GM06990 (cell line): ENCODE data around the gene FZD8.
"Not testable (repeated sequence)": the region's sequence is repeated elsewhere in the genome, so short reads cannot be mapped to it uniquely, and the experiment has no call there.

Experiments used
- DNase-seq: peaks from one replicate; pipeline ENCODE4 v3.0.0-alpha.2; 2011; ENCODE audit not compliant: insufficient read length; ENCODE audit errors: extremely low read depth
- H3K27me3 ChIP-seq: replicated peaks from 2 replicates; pipeline ENCODE4 v1.6.0; 2011; ENCODE audit warnings: low read length; ENCODE audit not compliant: control insufficient read depth, insufficient read depth
- H3K36me3 ChIP-seq: 2 replicates; pipeline ENCODE4 v1.5.1; 2011; ENCODE audit warnings: low read length; ENCODE audit not compliant: control insufficient read depth, insufficient read depth
- H3K4me3 ChIP-seq: replicated peaks from 2 replicates; pipeline ENCODE4 v1.5.1; 2011; ENCODE audit warnings: low read depth, mild to moderate bottlenecking, control low read depth, low read length
- TF ChIP-seq, protein P1 (sequence below): IDR thresholded peaks from 2 replicates; pipeline ENCODE4 v1.5.1; 2011; ENCODE audit warnings: low read length, control low read depth, mild to moderate bottlenecking, inconsistent platforms; ENCODE audit not compliant: insufficient read depth, poor library complexity, severe bottlenecking

FZD8 gene, protein sequence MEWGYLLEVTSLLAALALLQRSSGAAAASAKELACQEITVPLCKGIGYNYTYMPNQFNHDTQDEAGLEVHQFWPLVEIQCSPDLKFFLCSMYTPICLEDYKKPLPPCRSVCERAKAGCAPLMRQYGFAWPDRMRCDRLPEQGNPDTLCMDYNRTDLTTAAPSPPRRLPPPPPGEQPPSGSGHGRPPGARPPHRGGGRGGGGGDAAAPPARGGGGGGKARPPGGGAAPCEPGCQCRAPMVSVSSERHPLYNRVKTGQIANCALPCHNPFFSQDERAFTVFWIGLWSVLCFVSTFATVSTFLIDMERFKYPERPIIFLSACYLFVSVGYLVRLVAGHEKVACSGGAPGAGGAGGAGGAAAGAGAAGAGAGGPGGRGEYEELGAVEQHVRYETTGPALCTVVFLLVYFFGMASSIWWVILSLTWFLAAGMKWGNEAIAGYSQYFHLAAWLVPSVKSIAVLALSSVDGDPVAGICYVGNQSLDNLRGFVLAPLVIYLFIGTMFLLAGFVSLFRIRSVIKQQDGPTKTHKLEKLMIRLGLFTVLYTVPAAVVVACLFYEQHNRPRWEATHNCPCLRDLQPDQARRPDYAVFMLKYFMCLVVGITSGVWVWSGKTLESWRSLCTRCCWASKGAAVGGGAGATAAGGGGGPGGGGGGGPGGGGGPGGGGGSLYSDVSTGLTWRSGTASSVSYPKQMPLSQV

DNA sequence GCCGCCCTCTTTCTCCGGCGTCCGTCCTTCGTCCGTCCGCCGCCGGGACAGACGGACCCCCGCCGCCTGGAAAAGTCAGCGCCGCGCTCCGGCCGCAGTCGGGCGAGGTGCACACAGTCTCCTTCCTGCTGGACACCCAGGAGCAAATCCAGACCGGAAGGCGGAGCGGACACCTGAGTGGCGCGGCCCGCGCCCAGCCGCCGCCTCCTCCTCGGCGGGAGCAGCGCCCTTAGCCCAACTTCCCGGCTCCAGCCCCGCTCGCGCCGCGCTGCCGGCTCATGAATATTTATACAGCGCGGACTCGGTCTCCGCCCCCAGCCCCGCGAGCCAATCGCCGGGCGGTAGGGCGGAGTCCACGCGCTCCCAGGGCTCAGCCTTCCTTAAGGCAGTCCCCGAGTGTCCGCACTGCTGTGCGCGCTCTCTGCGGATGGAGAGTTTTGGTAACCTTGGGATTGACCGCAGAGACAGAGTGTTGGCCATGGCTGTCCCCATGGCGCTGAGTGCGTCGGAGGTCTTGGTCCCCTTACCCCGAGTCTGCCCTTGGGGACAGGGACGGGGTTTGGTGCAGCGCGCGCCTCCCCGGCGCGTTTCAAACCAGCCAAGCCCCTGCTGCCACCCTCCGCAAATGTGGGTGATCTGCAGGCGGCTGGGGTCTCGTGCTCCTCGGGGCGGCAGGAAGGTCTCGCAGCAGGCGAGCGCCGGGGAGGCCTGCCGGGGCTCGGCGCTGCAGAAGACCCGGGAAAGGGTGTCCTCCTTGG lies at the start of gene FZD8:
FZD8 (minus strand) TSS at position 262 of the 758 bp plus-strand sequence. CDS start 867 bp downstream, outside the sequence.
- no peaks in the 10 kb centered on the region; the same call in 1 of the 2 replicates for H3K27me3 ChIP-seq
- H3K4me3 ChIP-seq = peak within 1 kb of the TSS; percentile 65
- TF ChIP-seq, protein P1, sequence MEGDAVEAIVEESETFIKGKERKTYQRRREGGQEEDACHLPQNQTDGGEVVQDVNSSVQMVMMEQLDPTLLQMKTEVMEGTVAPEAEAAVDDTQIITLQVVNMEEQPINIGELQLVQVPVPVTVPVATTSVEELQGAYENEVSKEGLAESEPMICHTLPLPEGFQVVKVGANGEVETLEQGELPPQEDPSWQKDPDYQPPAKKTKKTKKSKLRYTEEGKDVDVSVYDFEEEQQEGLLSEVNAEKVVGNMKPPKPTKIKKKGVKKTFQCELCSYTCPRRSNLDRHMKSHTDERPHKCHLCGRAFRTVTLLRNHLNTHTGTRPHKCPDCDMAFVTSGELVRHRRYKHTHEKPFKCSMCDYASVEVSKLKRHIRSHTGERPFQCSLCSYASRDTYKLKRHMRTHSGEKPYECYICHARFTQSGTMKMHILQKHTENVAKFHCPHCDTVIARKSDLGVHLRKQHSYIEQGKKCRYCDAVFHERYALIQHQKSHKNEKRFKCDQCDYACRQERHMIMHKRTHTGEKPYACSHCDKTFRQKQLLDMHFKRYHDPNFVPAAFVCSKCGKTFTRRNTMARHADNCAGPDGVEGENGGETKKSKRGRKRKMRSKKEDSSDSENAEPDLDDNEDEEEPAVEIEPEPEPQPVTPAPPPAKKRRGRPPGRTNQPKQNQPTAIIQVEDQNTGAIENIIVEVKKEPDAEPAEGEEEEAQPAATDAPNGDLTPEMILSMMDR = peak; percentile 12
- H3K36me3 ChIP-seq = no peaks in the 10 kb centered on the region
- DNase-seq = peak; percentile 85

DNA sequence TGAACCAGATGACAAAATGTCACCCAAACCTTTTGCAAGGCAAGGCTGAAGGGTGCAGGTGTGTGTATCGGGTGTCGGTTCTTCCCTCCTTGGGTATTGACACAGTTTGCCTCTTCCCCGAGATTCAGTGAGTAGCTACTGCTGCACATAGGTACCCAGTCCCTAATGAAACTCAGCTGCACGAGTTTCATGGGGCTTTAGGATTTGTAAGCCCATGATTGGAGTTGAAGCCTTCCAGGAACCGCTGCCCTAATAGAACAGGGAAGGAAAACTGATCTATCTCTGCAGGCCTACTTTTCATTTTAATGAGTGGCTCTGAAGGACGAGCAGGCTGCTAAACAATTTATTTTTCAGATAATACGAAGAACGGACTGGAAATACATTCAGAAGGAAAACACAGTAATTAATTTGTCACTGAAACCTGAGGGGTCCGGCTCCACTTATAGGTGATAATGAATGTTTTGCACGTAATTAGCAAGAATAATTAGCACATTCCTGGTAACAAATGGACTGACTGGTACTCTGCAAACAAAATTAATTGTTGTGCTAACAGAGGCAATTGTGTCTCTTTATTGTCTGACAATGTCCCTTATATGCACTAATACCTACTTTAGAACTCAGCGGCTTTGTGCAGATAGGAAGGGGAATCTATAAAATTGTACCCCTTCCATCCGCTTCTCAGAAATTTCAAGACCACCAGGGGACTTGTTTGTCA lies 49.6 kb upstream of the FZD8 start:
- TF ChIP-seq, protein P1 = no peak
- H3K27me3 ChIP-seq = no peaks in the 10 kb centered on the region
- no peak for DNase-seq
- no peaks in the 10 kb centered on the region for H3K36me3 ChIP-seq
- no peak overlapping the region for H3K4me3 ChIP-seq

DNA sequence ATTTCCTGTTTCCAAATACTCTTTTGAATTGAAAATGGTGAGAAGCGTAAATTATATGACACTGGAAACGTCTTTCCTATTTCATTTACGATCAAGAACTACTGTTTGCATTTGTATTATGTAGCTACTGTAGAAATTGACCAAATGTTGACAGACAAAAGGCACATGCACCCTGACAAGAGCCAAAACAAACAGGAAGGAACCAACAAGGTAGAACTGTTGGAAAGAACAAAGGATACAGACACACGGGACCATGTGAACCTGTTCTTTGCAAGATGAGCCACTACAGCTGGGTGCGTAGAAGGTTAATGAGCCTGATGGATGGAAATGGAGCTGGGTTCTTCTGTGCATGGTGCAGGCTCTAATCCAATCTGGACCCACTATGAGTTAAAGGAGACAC lies 48.4 kb upstream of the FZD8 start:
- H3K36me3 ChIP-seq = no peaks in the 10 kb centered on the region
- TF ChIP-seq, protein P1 = no peak
- no peaks in the 10 kb centered on the region for H3K27me3 ChIP-seq
- H3K4me3 ChIP-seq = no peak overlapping the region
- no peak for DNase-seq

DNA sequence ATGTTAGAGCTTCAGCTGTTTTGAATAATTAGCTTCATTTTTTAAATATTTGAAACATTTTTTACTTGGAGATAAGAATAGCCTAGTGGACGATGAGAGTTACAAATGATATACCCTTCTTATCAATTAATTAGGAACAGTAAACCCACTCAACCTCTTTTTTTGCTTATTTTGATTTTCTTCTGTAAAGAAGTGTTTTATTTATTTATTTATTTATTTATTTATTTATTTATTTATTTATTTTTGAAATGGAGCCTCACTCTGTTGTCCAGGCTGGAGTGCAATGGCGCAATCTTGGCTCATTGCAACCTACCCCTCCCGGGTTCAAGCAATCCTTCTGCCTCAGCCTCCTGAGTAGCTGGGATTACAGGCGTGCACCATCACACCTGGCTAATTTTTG lies 43.8 kb upstream of the FZD8 start:
- H3K27me3 ChIP-seq, DNase-seq, H3K36me3 ChIP-seq, H3K4me3 ChIP-seq: not testable (repeated sequence)

DNA sequence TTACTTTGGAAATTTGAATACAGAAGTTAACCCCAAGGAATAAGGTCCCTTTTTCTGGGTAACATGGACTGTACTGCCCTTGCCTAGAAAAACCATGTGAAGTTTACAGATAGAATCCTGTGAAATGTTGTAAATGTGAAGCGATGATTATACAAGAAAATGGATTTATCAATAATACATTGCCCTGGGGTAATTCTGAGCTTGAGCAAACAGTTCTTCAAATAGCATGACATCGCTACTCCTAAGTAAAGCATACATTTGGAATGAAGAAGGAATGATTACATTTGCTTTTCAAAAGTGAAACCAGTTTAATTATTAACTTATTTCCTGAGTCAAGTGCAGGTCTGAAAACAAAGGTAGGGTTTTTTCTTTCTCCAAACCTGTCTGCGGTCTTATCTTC lies 43.3 kb upstream of the FZD8 start:
- Histone ChIP-seq H3K4me3 (no peak overlapping the region), H3K27me3 (no peaks in the 10 kb centered on the region), H3K36me3 (no peaks in the 10 kb centered on the region)
- no peak for DNase-seq
- TF ChIP-seq, protein P1 = no peak
